G401.6 (cell line): ENCODE results near the gene MTTP.

Experiments
- FAIRE-seq: peaks from 2 replicates; lab custom pipeline; 2012; peaks lifted over from hg19 to GRCh38; lab: Jason Lieb, UNC

Gene MTTP

DNA sequence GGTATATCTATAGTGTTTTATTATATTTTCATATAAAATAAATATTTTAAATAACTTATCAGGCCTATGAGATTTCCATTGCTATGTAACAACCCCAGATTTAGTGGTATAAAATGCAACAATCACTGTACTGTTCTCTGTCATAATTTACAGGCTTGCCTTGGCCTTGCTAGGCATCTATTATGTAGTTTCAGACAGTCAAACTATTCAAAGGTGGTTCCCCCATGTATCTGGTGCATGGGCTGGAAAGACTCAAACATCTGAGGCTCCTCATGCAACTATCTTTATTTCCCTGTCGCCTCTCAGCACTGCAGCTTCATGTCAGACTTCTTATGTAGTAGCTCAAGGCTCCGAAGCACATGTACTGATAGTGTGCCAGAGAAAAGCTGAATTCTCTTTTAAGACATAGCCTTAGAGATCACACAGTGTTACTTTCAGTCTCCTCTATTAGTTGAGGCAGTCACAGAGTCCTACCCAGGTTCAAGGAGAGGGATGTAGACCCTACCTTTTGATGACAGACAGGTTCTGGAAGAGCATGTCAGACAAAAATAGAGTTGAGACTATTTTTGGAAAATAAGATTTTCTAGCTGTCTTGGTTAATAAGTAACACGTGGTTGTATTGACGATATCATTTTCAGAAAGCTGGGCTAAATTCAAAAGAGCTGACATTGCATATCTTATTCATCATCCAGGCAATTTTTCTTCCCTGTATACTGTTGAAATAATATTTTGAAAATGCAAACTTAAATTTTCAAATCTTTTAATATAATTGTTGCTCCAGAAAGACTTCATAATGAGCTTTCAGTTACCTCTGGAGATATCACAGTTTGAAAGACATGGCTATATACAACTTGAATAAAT lies 19.4 kb downstream of the MTTP start:
- no peak for FAIRE-seq

DNA sequence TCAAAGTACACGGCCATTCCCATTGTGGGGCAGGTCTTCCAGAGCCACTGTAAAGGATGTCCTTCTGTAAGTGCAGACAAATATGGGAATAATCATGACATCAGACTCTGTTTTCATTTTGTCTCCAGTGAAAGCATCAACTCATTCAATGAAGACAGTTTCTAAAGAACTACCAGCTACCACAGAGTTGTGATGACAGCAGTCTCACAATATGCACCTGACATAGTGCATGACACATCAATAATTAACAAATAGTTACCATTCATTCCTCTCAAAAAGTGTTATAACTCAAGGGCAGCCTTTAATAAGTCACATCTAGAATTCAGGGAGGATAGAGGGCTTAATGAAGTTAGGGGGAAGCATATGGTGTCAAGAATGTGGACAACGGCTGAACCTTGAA lies 20.2 kb downstream of the MTTP start:
- no peak for FAIRE-seq

DNA sequence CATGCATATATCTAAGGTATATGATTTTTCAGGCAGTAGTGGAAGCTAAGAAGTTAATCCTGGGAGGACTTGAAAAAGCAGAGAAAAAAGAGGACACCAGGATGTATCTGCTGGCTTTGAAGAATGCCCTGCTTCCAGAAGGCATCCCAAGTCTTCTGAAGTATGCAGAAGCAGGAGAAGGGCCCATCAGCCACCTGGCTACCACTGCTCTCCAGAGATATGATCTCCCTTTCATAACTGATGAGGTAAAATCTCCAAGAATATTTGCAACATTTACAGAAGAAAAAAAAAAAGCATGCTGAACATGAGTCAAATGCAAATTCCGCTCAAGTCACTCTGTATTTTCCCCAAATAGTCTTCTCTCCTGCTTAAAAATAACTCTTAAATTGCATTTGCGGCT lies 32.1 kb downstream of the MTTP start:
- no peak for FAIRE-seq

DNA sequence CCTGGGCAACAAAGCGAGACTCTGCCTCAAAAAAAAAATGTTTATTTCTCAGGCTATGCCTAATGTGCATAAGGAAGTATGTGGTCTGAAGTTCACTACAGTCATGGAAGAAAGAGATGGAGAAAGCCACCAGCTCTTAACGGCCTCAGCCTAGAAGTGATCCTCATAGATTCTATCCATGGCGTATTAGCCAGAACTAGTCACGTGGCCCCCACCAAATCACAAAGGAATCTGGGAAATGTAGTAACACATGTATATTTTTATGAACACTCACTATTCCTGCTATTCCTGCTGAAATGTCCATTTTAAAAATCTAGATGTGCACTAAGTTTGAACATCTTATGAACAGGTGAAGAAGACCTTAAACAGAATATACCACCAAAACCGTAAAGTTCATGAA lies 33.8 kb downstream of the MTTP start:
- no peak for FAIRE-seq

DNA sequence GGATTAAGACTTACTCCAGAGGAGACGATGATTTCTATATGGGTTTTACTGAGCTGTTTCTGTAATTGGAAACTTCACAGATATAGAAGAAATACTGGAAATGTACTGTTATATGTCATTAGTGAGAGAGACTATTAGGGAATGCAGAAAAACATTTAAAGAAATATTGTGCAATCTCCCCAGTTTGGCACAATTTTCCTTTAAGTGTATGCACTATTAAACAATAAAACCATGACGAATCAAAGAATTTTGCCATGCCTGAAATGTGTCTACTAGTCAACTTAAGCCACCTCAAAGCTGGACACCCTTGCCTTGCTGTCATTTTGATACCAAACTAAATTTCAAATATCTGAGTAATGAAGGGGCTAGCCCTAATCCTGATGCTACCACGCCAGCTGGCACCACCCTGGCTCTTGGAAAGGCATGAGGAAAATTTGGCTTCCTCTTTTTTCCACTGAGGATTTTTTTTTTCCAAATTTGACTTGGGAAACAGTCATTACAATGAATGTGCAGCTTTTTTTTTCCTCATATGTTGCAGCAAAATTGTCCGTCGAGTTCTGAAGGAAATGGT lies 36.1 kb downstream of the MTTP start:
- FAIRE-seq = no peak

DNA sequence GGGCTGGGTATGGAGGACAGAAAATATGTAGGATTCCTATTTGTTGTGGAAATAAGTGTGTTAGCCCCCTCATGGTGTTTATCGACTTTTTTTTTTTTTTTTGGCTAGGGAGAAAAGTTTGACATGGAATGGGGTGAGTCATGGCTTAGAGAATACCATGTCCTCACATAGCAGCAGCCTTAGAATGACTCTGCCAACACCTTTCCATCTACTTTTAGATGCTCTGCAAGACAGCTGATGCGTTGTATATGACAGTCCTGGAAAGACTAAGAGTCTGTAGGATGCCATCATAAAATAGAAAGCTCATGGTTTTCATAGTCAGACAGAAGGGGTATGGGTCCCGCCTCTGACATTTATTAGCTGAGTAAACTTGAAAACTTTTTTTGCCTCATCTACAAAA lies 37.7 kb downstream of the MTTP start:
- no peak for FAIRE-seq

DNA sequence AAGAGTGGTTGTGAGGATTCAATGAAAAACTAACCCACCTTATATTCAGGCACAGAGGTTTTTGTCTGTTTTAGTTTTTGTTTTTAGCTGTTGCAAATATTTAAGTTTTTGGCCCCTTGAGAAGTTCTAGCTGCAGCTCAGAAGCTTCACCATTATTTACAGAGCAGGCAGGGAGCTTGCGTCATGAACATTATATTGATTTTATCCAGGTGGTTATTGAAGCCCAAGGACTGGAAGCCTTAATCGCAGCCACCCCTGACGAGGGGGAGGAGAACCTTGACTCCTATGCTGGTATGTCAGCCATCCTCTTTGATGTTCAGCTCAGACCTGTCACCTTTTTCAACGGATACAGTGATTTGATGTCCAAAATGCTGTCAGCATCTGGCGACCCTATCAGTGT lies 38.1 kb downstream of the MTTP start:
- no peak for FAIRE-seq

DNA sequence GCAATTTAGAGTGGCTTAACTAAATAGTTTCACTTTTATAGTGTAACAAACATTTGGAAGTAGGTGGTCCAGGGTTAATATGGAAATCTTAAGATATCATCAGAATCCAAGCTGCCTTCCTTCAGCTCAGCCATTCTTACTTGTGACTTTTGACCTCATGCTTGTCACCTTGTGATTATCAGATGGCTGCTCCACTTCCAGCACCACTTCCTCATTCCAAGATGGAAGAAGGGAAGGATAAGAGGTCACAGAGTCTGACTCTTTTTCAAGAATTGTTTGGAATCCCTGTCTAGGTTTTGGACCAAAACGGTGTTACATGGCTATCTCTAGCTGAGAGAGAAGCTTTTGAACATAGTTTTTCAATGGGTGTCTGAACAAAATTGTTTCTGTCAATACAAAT lies 39.9 kb downstream of the MTTP start:
- no peak for FAIRE-seq

DNA sequence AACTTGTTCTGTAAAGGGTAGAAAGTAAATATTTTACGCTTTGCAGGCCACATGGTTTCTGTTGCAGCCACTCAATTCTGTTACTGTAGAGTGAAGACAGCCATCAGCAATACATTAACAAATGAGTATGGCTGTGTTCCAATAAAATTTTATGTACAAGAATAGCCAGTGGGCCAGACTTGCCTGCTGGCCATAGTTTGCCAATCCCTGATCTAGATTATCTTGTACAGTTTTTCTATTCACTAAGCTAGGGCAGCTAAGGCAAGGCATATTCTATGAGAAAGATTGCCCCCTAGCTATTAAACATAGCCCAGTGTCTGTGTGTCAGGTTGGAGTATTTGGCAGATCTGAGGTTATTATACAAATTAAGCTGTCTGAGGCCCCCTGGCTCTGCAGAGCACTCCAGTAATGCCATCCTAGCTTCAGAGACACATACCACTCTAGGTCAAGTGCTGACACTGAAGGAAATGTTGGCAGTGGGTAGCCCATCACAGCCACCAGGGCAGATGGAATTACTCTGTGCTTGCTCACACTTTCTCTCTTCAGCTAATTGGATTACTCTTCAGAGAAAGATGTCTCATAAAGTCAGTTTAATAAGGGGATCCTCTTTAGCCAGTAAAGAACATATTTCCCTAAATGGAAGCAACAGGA lies 40.7 kb downstream of the MTTP start:
- no peak for FAIRE-seq

DNA sequence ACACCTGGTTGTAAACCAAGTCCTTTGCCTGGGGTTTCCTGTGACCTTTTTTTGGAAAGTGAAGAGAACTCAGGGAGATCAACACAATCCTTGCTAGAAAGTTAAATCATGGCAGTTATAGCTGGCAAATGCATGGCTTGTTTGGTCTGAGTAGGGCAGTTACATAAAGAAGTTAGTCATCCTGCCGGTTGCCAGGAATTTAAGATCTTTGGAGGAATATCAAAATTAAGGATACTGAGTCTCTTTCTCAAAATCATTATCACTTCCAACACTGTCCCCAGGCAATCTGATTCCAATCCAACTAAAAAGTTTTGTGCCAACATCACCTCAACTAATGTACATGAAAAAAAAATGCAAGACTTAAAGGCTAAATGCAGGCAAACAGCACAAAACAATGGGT lies 42.8 kb downstream of the MTTP start:
- FAIRE-seq = no peak

DNA sequence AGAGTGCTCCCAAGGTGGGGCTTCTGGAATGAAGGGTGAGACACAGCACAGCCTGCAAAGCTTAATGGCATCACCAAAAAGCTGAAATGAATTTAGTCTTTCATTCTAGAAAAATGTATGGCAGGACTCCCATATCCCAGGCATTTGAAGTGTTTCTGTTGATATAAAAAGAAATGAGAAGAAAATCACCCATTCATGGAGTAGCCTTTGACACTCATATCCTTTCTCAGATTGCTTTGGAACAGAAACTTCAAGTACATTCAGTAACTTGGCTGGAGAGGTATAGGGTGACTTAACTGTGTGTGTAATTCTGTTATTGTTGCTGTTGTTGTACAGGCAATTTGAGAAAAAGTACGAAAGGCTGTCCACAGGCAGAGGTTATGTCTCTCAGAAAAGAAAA lies 47.7 kb downstream of the MTTP start:
- FAIRE-seq = no peak

DNA sequence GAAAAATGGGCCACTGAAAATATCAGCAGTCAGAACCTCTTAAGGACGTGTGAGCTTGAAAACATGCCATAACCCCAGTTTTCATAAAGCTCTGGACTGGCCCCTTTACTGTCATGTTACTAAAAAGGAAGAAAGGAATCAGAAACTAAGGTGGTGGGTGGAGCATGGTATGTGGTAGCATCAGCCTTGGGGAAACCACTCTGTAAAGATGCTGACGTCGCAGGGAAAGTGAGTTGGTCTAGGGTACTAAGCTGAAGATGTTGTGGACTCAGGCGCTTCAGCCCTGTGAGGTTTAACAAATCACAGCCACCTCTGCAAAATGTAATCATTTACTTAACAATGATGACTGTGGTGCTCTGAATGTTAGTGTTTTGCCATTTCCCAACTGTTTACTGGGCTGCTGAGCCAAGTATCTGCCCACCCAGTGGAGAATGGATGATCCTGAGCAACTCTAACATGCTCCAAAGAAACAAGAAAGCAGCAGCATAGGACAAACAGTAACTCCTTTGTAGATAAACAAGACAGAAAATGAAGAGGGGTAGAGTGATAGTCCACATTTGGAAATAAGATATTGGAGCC lies 49.6 kb downstream of the MTTP start:
- FAIRE-seq = no peak

DNA sequence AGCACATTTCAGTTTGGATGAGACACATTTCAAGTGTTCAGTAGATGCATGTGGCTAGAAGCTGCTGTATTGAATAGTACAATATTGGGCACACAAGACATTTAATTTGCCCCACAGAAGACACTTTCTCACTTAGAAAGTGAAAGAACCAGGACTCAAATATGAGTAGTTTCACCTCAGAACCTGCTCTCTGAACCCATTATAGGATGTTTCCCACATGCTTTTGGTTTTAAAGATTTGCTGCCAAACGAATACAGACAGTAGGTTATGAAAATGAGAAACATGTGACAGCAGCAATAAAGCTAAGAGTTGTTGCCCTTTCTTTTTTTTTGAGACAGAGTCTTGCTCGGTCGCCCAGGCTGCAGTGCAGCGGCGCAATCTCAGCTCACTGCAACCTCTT lies 50.7 kb downstream of the MTTP start:
- FAIRE-seq = no peak

DNA sequence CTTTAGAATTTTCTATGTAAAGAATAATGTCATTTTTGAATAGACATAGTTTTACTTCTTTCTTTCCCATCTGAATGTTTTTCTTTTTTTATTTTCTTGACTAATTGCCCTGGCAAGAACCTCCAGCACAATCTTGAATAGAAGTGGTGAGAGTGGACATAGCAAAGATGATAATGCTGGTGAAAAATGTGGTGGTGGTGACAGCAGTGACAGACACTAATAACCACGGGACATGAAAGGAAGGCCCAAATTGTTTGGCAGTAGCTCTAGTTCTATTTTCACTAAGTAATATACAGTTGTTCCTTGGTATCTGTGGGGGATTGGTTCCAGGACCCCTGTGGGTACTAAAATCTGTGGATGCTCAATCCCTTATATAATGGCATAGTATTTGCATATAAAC lies 53.4 kb downstream of the MTTP start:
- no peak for FAIRE-seq

DNA sequence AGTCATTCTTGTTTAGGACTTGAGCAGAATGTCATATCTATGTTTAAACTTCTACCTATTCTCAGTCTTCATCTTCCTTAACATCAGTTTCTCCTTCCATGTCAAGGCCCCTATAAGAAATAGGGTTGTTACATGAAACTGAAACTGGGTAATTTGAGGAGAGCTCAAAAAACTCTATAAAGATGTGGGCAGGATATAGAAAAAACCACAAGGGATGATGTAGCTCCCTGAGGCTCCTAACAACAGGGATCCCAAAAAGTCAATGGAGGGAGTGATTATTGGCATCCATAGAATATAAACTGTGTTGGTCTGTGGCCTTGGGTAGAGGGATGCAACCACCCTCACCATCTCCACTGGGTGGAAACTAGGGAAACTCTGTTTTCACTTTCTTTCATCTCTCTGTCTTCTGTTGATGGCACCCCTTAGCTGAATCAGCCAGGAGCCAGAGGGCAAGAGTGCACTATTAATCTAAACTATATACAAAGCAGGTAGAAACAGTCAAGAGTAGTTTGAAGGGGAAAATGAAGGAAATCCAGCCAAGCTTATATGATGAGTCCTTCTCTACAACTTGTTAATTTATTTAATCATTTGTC lies 55.4 kb downstream of the MTTP start:
- no peak for FAIRE-seq

DNA sequence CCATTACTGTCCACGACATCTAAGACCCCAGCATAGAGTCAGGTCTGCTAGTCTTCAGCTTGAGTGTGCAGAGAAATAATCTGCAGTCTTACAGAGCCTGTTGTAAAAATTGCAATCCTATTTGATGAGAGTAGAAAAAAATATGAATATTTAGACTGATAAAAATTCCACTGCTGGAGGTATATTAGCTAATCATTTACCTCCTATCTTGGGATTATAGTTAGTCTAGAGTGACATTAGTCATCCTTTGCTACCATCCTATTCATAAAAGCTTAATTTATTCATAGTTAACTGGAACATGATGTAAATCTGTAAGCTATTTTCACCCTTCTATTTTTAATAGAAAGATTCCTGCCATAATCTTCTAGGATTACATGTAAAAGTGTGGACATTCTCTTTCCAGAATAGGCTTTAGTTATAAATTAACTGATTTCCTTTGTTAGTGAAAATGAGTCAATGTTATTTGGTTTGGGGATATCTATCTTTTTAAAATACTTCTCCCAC lies 56.3 kb downstream of the MTTP start:
- FAIRE-seq = no peak

DNA sequence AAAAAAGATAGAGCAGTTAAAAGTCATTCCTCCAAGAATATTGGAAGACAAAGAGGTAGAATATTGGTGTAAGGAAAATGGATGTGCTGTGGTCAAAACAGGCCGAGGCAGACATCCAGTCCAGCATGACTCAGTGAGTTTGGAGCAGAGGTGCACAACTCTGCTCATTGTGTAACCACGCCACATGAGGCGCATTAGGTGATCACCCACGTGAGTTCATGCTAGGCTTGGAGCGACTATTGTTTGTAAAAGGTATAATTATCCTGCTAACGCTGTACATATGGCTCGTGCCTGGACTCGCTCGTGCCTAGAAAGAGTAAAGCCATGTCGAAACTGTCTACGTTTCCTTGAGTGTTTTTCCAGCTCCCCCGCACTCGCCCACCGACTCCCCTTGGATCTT lies 59.1 kb downstream of the MTTP start:
- FAIRE-seq = no peak

DNA sequence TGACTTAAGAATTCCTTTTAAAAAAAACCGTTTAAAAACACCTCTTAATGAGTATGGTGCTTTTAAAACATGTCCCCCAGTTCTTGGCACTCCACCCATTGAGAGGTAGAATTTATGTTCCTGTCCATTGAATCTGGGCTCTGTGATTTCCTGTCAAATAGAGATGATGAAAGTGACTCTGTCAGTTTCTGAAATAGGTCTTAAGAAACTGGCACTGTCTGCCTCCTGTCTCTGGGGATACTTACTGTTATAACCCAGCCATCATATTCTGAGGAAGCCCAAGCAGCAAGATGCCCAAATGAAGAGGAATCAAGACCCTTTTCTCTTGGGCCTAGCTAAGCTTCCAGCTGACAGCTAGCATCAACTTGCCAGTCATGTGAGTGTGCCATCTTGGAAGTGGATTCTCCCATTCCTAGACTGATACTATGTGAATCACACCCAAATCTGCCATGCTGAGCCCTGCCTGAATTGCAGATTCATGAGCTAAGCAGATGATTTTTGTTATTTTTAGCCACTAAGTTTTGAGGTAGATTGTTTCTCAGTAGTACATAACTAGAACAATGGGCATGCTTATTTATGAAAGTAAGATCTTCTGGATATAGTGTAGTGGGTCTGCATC lies 60.2 kb downstream of the MTTP start:
- FAIRE-seq = no peak

DNA sequence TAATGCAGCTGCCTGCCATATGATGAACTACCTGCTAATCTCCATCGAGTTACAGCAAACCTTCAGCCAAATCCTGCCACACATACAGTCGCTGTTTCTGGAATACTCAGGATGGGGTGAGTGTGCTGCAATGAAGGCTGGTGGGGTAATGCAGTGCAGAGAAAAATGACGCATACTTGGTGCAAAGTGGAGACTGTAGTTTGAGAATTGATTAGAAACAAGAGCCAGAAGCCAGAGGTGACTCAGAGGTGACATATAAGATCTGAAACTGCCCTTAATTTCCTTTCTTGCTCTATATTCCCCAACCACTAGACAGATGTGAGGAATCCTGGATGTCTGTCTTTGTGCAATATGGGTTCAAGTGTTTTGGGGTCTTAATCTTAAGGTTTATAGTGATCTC lies 61.0 kb downstream of the MTTP start:
- FAIRE-seq = no peak

DNA sequence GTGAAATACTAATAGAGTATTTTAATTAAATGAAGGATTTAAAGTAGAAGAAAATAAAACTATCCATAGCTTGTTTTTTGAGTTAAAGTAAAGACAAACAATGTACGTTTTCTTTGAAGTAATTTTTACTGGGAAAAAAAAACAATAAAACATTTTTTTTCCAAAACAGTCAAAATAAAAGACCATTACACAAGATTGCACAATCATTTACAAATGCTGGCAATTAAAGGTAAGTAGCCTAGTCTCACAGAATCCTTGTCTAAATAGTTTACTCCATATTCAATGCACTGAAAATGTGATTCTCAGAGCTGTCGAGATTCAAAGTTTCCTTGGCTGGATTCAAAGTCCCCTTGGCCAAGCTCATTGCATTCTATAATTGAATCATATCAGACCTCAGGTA lies 61.8 kb downstream of the MTTP start:
- FAIRE-seq = no peak

DNA sequence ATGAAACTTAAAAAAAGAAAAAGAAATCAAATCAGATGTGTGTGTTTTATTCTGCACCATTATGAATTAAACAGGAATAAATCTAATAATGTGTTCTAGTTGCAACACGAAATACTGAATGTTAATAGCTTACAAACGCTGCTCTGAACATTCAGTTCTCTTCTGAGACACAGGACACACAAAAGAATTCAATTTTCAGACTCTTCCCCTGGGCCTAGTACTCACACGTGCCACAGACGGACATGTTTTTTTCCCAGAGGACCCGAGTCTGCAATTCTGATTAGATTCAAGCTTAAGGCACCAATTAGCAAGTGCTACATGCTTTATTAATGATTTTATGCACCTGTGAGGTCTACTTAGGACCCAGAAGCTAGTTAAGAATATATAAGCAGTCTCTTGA lies 62.5 kb downstream of the MTTP start:
- FAIRE-seq = no peak

DNA sequence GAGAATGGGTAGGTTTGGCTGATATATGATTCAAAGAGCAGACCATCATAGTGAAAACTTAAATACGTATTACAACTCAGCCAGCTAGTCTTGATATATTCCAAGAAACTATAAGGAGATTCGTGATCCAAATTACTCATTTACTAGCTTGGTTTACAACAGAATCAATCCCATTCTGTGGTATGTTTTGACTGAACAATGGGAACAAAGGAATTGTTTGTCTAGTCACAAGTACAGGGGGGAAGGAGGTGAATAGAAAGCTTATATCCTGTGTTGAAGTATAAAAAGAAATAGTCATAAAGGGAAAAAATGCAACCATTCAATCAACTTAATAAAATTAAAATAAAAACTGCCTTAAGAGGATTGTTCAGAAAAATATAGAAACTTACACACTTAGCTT lies 66.1 kb downstream of the MTTP start:
- FAIRE-seq = no peak
